Measurements from ENCODE around the gene LTBP3.
"Not testable (repeated sequence)": the region's sequence is repeated elsewhere in the genome, so short reads cannot be mapped to it uniquely, and the experiment has no call there.

LTBP3 gene

GRCh38 chr11:65538232-65538914 is 19.8 kb downstream of the LTBP3 start:
- no peak for DNase-seq (ENCODE audit: low read depth in 1 of 2, low spot score in 1 of 2)

- DNase-seq (ENCODE audit: low read depth in 1 of 2, low spot score in 1 of 2), result no peak
These were observed 20.4 kb downstream of the LTBP3 start for GRCh38 chr11:65537620-65538231.

- DNase-seq (ENCODE audit: low read depth in 1 of 2, low spot score in 1 of 2), result no peak
These were observed 20.9 kb downstream of the LTBP3 start for GRCh38 chr11:65537296-65537597.

- no peak for DNase-seq (ENCODE audit: low read depth in 1 of 2, low spot score in 1 of 2)
These were observed 21.5 kb downstream of the LTBP3 start for GRCh38 chr11:65536412-65537295.

- no peak for DNase-seq (ENCODE audit: low read depth in 1 of 2, low spot score in 1 of 2)
These were observed 23.1 kb downstream of the LTBP3 start for GRCh38 chr11:65535102-65535501.

- no peak for DNase-seq (ENCODE audit: low read depth in 1 of 2, low spot score in 1 of 2)
These were observed 25.6 kb downstream of the LTBP3 start for GRCh38 chr11:65532388-65533064.

GRCh38 chr11:65530157-65530496 is 28.0 kb downstream of the LTBP3 start:
- DNase-seq (ENCODE audit: low read depth in 1 of 2, low spot score in 1 of 2), result no peak

- no peak for DNase-seq (ENCODE audit: low read depth in 1 of 2, low spot score in 1 of 2)
These were observed 28.5 kb downstream of the LTBP3 start for GRCh38 chr11:65529475-65530156.

- no peak for DNase-seq (ENCODE audit: low read depth in 1 of 2, low spot score in 1 of 2)
These were observed 29.3 kb downstream of the LTBP3 start for GRCh38 chr11:65528819-65529350.

- no peak for DNase-seq (ENCODE audit: low read depth in 1 of 2, low spot score in 1 of 2)
These were observed 31.4 kb downstream of the LTBP3 start for GRCh38 chr11:65526744-65527143.

- DNase-seq (ENCODE audit: low read depth in 1 of 2, low spot score in 1 of 2), result no peak
These were observed 32.3 kb downstream of the LTBP3 start for GRCh38 chr11:65525546-65526480.

- peak; percentile 73 to 74 for DNase-seq (ENCODE audit: low read depth in 1 of 2, low spot score in 1 of 2)
These were observed 33.2 kb downstream of the LTBP3 start, which contains the start of gene SCYL1 for GRCh38 chr11:65524741-65525545. Gene SCYL1 (plus strand): TSS chr11:65525083. CDS start chr11:65525154, 71 bp downstream.

GRCh38 chr11:65524014-65524740 is 34.0 kb downstream of the LTBP3 start:
- no peak for DNase-seq (ENCODE audit: low read depth in 1 of 2, low spot score in 1 of 2)

- DNase-seq (ENCODE audit: low read depth in 1 of 2, low spot score in 1 of 2), result not testable (repeated sequence)
These were observed 34.6 kb downstream of the LTBP3 start for GRCh38 chr11:65523631-65523968.

GRCh38 chr11:65522718-65523630 is 35.2 kb downstream of the LTBP3 start:
- not testable (repeated sequence) for DNase-seq (ENCODE audit: low read depth in 1 of 2, low spot score in 1 of 2)

GRCh38 chr11:65521777-65522521 is 36.2 kb downstream of the LTBP3 start:
- DNase-seq (ENCODE audit: low read depth in 1 of 2, low spot score in 1 of 2), result not testable (repeated sequence)
